Smooth muscle cell (in vitro differentiated cells): ENCODE results near the gene LCN6. TPM values are rescaled to one million over a fixed set of nuclear protein-coding genes. Genes with fewer than 3 reads are reported as not detected.

Source experiments
- DNase-seq: peaks from one replicate; lab custom pipeline; 2025; ENCODE audit not compliant: unreplicated experiment; lab: John Stamatoyannopoulos, UW
- H2AFZ ChIP-seq: fragments of 200-600 bp; sonication (generic); 2 replicates; pipeline ENCODE4 v1.6.0; 2016; ENCODE audit warnings: antibody characterized with exemption, low read depth, mild to moderate bottlenecking
- H3F3A ChIP-seq: fragments of 200-600 bp; sonication (generic); 2 replicates; pipeline ENCODE4 v1.6.0; 2017; ENCODE audit warnings: antibody characterized with exemption, low read depth
- H3K27ac ChIP-seq: fragments of 200-600 bp; sonication (generic); 2 replicates; pipeline ENCODE4 v1.5.1; 2016; ENCODE audit warnings: low read depth, mild to moderate bottlenecking
- H3K27me3 ChIP-seq: fragments of 200-600 bp; sonication (generic); 2 replicates; pipeline ENCODE4 v1.6.1; 2016; ENCODE audit warnings: low read depth, mild to moderate bottlenecking
- H3K36me3 ChIP-seq: fragments of 200-600 bp; sonication (generic); 2 replicates; pipeline ENCODE4 v1.5.1; 2016; ENCODE audit warnings: low read depth
- H3K4me1 ChIP-seq: fragments of 200-600 bp; sonication (generic); 2 replicates; pipeline ENCODE4 v1.5.1; 2016; ENCODE audit warnings: low read depth
- H3K4me2 ChIP-seq: fragments of 200-600 bp; sonication (generic); 2 replicates; pipeline ENCODE4 v1.6.0; 2016; ENCODE audit warnings: mild to moderate bottlenecking
- H3K4me3 ChIP-seq: fragments of 200-600 bp; sonication (generic); 2 replicates; pipeline ENCODE4 v1.5.1; 2016; ENCODE audit warnings: mild to moderate bottlenecking
- H3K79me2 ChIP-seq: fragments of 200-600 bp; sonication (generic); 2 replicates; pipeline ENCODE4 v1.6.0; 2016; ENCODE audit warnings: low read depth, mild to moderate bottlenecking
- H3K9ac ChIP-seq: fragments of 200-600 bp; sonication (generic); 2 replicates; pipeline ENCODE4 v1.6.0; 2016; ENCODE audit warnings: low read depth
- H3K9me3 ChIP-seq: fragments of 200-600 bp; sonication (generic); replicated peaks from 2 replicates; pipeline ENCODE4 v1.5.1; 2016; ENCODE audit warnings: low read depth
- H4K20me1 ChIP-seq: fragments of 200-600 bp; sonication (generic); 2 replicates; pipeline ENCODE4 v1.6.0; 2016; ENCODE audit warnings: low read depth
- WGBS: methylation state at CpG from one replicate; pipeline ENCODE4 v1.1.7; 2016; ENCODE audit warnings: low lambda C conversion rate; 5-methylcytosine and 5-hydroxymethylcytosine counted together
- polyA plus RNA-seq: library from polyadenylated mRNA; unstranded; fragments of >200 nt; fragmentation: Nextera tagmentation; extraction: Ambion mirVana; gene quantifications from 2 replicates; pipeline ENCODE4 v1.2.1, GENCODE V29; 2016
- total RNA-seq: library from RNA; depleted of rRNA; stranded (reverse); fragments of >200 nt; gene quantifications from 2 replicates; pipeline ENCODE4 v1.2.3, GENCODE V29; 2014
- TF ChIP-seq, protein P1 (sequence below): fragments of 200-600 bp; sonication (generic); IDR thresholded peaks from 2 replicates; pipeline ENCODE4 v1.5.1; 2017; ENCODE audit warnings: borderline replicate concordance, mild to moderate bottlenecking, antibody characterized with exemption; ENCODE audit not compliant: insufficient read depth, poor library complexity, severe bottlenecking

LCN6 gene
- total and polyA plus RNA-seq, 2 experiments from 2014 or later: not detected

DNA sequence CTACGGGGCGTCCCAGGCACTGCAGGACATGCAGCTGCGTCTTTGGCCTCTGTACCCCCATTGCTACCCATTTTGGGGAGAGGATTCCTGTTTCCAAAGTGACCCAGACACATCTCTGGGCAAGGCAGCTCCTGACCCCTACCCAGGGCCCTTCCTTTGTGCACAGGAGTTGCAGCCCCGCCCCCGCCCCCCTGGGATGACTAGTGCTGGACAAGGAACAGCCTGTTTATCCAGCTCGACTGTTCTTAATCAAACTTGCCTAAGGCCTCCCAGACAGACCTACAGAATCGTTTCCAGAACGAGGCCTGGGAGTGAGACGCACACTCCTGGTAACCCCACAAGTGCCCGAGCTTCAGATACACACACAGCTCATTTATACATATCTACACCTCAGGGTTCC is 22.7 kb downstream of the LCN6 start:
- peak overlapping the region; percentile 98 for H3K4me3 ChIP-seq
- H3K4me2 ChIP-seq: peak overlapping the region; percentile 97
- no peak overlapping the region for H3K9ac ChIP-seq
- no peaks in the 10 kb centered on the region for H3K9me3 ChIP-seq
- no peaks in the 10 kb centered on the region for H3K36me3 ChIP-seq
- H2AFZ ChIP-seq: no peak overlapping the region
- no peak for DNase-seq
- peak overlapping the region; percentile 63 for H3K27ac ChIP-seq
- TF ChIP-seq, protein P1, sequence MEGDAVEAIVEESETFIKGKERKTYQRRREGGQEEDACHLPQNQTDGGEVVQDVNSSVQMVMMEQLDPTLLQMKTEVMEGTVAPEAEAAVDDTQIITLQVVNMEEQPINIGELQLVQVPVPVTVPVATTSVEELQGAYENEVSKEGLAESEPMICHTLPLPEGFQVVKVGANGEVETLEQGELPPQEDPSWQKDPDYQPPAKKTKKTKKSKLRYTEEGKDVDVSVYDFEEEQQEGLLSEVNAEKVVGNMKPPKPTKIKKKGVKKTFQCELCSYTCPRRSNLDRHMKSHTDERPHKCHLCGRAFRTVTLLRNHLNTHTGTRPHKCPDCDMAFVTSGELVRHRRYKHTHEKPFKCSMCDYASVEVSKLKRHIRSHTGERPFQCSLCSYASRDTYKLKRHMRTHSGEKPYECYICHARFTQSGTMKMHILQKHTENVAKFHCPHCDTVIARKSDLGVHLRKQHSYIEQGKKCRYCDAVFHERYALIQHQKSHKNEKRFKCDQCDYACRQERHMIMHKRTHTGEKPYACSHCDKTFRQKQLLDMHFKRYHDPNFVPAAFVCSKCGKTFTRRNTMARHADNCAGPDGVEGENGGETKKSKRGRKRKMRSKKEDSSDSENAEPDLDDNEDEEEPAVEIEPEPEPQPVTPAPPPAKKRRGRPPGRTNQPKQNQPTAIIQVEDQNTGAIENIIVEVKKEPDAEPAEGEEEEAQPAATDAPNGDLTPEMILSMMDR: no peak
- 40% methylated on average over 10 of the region's 10 CpGs for WGBS
- peaks cover 17% of the 10 kb centered on the region for H3K4me1 ChIP-seq
- peaks cover 35% of the 10 kb centered on the region for H3K79me2 ChIP-seq
- peaks cover 78% of the 10 kb centered on the region for H4K20me1 ChIP-seq
- no peaks in the 10 kb centered on the region for H3K27me3 ChIP-seq
- H3F3A ChIP-seq: no peaks in the 10 kb centered on the region

DNA sequence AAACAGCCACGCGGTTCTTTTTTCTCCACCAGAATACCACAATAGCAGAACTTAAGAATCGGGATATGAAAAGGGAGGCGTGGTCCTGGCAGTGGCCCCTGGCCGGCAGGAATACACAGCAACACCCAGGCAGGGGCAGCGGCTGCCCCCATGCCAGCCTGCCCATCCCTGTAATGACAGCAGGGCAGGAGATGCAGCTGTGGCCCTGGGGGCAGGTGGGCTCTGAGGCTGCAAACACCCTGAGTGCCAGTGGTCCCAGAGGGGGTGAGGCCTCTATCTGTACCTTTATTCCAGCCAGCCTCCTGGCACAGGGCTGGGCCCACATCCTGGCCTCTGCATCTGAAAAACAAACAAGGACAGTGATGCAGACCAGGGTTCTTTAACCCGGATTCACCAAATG is 23.6 kb downstream of the LCN6 start:
- Histone ChIP-seq H3K36me3 (no peaks in the 10 kb centered on the region), H3K4me2 (no peak overlapping the region), H3K4me1 (peaks cover 17% of the 10 kb centered on the region), H2AFZ (no peak overlapping the region), H4K20me1 (peaks cover 86% of the 10 kb centered on the region), H3K9ac (no peak overlapping the region), H3K27me3 (no peaks in the 10 kb centered on the region), H3K27ac (no peak overlapping the region), H3K79me2 (peaks cover 28% of the 10 kb centered on the region), H3K9me3 (no peaks in the 10 kb centered on the region), H3F3A (no peaks in the 10 kb centered on the region), H3K4me3 (no peak overlapping the region)
- no peak for DNase-seq
- TF ChIP-seq, protein P1: no peak
- 98% methylated on average over 7 of the region's 7 CpGs for WGBS

DNA sequence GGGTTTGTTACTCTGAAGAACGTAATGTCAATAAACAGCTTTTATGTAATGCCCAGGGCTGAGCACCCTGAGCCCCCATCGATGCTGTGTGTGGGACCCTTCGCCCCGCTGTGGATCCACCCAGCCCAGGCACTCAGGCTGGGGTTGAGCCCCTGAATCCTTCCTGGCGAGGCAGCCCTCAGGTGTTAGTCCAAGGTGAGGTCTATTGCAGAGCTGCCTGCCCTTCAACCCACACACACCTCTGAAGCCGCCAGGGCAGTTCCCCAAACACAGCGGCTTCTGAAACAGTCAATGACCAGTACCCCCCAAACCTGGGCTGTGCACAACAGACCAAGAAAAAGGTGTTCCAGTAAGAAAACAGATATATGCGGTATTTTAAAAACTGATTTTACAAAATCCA is 24.3 kb downstream of the LCN6 start:
- Histone ChIP-seq H3K27ac (no peak overlapping the region), H3K36me3 (no peaks in the 10 kb centered on the region), H3K4me2 (no peak overlapping the region), H3K27me3 (no peaks in the 10 kb centered on the region), H3K9ac (no peak overlapping the region), H4K20me1 (peaks cover 89% of the 10 kb centered on the region), H3K4me3 (no peak overlapping the region), H3F3A (no peaks in the 10 kb centered on the region), H3K4me1 (peaks cover 17% of the 10 kb centered on the region), H3K9me3 (no peaks in the 10 kb centered on the region), H3K79me2 (peaks cover 22% of the 10 kb centered on the region), H2AFZ (no peak overlapping the region)
- WGBS: 95% methylated on average over 8 of the region's 8 CpGs
- DNase-seq: no peak
- TF ChIP-seq, protein P1: no peak

DNA sequence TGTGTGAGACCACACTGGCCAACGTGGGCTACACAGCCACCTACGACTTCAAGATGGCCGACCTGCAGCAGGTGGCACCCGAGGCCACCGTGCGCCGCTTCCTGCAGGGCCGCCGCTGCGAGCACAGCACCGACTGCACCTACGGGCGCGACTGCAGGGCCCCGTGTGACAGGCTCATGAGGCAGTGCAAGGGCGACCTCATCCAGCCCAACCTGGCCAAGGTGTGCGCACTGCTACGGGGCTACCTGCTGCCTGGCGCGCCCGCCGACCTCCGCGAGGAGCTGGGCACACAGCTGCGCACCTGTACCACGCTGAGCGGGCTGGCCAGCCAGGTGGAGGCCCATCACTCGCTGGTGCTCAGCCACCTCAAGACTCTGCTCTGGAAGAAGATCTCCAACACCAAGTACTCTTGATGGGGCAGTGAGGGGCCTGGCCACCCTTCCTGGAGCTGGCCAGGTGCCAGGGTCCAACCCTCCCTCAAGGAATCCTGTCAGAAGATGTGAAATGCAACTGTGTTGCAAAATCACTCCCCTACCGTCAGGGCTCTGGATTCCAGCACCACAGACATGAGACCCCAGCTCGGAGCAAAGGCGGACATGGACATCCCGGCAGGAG is 24.9 kb downstream of the LCN6 start:
- no peak for DNase-seq
- Histone ChIP-seq H3K79me2 (peaks cover 18% of the 10 kb centered on the region), H3K27me3 (no peaks in the 10 kb centered on the region), H3K36me3 (no peaks in the 10 kb centered on the region), H3K27ac (no peak overlapping the region), H3K9me3 (no peaks in the 10 kb centered on the region), H3K4me2 (no peak overlapping the region), H3K9ac (no peak overlapping the region), H4K20me1 (peaks cover 93% of the 10 kb centered on the region), H2AFZ (no peak overlapping the region), H3F3A (no peaks in the 10 kb centered on the region), H3K4me3 (no peak overlapping the region), H3K4me1 (peaks cover 16% of the 10 kb centered on the region)
- 95% methylated on average over 32 of the region's 32 CpGs for WGBS
- TF ChIP-seq, protein P1: no peak
